GM19193 (cell line): ENCODE data around the gene RPS26.

Experiments used
- POLR2A ChIP-seq: IDR thresholded peaks from 4 replicates; pipeline ENCODE4 v1.6.1; 2011; ENCODE audit not compliant: insufficient read depth, insufficient read length; ENCODE audit errors: extremely low read depth

The RPS26 gene

GRCh38 chr12:56046027-56046780 is 4.5 kb downstream of the RPS26 start:
- TF ChIP-seq POLR2A, result no peak

- no peak for TF ChIP-seq POLR2A
Measured at GRCh38 chr12:56053407-56053893, 11.7 kb downstream of the RPS26 start.

- TF ChIP-seq POLR2A, result no peak
Measured at GRCh38 chr12:56061982-56062381, 20.3 kb downstream of the RPS26 start.

- no peak for TF ChIP-seq POLR2A
Measured at GRCh38 chr12:56062996-56063395, 21.3 kb downstream of the RPS26 start.

GRCh38 chr12:56071648-56072047 is 29.9 kb downstream of the RPS26 start:
- no peak for TF ChIP-seq POLR2A

- no peak for TF ChIP-seq POLR2A
Measured at GRCh38 chr12:56074396-56074795, 32.7 kb downstream of the RPS26 start.

GRCh38 chr12:56078427-56078826 is 36.7 kb downstream of the RPS26 start:
- TF ChIP-seq POLR2A, result no peak

- no peak for TF ChIP-seq POLR2A
Measured at GRCh38 chr12:56078931-56079722, 37.4 kb downstream of the RPS26 start.

GRCh38 chr12:56079723-56080555 is 38.2 kb downstream of the RPS26 start, which contains the start of gene ERBB3:
TSS of gene ERBB3 (plus strand) at chr12:56080165. CDS start at chr12:56080301, 136 bp downstream.
- TF ChIP-seq POLR2A, result no peak

GRCh38 chr12:56080556-56081138 is 38.9 kb downstream of the RPS26 start:
- no peak for TF ChIP-seq POLR2A

- TF ChIP-seq POLR2A, result no peak
Measured at GRCh38 chr12:56081393-56082347, 40.0 kb downstream of the RPS26 start.

- TF ChIP-seq POLR2A, result no peak
Measured at GRCh38 chr12:56082382-56082781, 40.7 kb downstream of the RPS26 start.

GRCh38 chr12:56082967-56083366 is 41.2 kb downstream of the RPS26 start:
- no peak for TF ChIP-seq POLR2A
